Astrocyte of the spinal cord (primary cell): ENCODE results near the gene ARID5B.
A peak's percentile ranks its signal among the peaks of the same experiment; 100 is the strongest.

Source experiments
- DNase-seq: peaks from one replicate; pipeline ENCODE4 v3.0.0; 2011; ENCODE audit warnings: low read depth, low spot score
- H3K4me3 ChIP-seq: 2 replicates; pipeline ENCODE4 v1.5.1; 2011; ENCODE audit warnings: low read depth, mild to moderate bottlenecking, low read length, moderate library complexity
- CTCF ChIP-seq: IDR thresholded peaks from 2 replicates; pipeline ENCODE4 v1.5.1; 2012; ENCODE audit warnings: low read depth, mild to moderate bottlenecking, low read length, inconsistent platforms
- in situ Hi-C: cut with HindIII; loops from 2 replicates; pipeline ENCODE4 v1.10.0; 2017; ENCODE audit warnings: low sequenced_read_pairs

ARID5B gene

GRCh38 chr10:61871487-61871886 lies 30.0 kb upstream of the ARID5B start:
- TF ChIP-seq CTCF, result no peak
- in situ Hi-C loops, result no loop called here
- DNase-seq, result no peak
- H3K4me3 ChIP-seq, result no peak overlapping the region

GRCh38 chr10:61877887-61878739 lies 23.4 kb upstream of the ARID5B start:
- DNase-seq, result no peak
- no peak overlapping the region for H3K4me3 ChIP-seq
- in situ Hi-C loops, result no loop called here
- no peak for TF ChIP-seq CTCF

- in situ Hi-C loops, result no loop called here
- TF ChIP-seq CTCF, result no peak
- no peak overlapping the region for H3K4me3 ChIP-seq
- no peak for DNase-seq
Measured at GRCh38 chr10:61878740-61879068, 22.8 kb upstream of the ARID5B start.

DNA sequence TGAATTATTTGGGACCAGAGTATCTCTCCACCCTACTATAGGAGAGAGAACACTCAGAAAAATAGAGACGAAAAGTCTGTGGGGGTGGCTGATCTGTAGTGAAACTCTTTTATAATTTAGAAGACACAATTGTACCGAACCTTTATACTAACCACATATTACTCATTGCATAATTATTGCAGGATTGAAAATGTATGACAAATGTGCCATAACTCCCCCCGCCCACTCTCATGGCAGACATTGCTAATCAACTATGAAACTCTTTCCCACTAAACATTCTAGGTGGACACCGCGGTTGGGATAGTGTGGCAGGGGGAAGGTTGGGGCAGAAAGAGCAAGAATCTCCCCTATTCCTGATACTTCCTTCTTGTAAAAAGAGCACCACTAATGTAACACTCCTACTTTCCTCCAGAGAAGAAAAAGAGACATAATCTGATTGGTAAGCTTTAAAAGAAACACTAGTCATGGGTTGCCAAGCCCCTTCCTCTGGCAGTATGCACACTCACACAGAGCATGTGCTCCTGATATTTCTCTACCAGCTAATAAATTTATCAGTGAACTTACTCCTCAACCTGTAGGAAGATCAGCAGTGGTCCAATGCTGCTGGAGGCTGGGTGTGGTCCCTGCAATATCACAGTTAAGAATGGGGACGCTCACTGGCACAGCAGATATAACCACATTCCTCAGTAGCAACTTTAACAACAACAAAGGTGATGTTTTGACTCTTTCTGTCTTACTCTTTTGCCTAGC lies 18.7 kb upstream of the ARID5B start:
- no peak overlapping the region for H3K4me3 ChIP-seq
- no peak for TF ChIP-seq CTCF
- in situ Hi-C loops, result no loop called here
- peak; percentile 18 for DNase-seq

DNA sequence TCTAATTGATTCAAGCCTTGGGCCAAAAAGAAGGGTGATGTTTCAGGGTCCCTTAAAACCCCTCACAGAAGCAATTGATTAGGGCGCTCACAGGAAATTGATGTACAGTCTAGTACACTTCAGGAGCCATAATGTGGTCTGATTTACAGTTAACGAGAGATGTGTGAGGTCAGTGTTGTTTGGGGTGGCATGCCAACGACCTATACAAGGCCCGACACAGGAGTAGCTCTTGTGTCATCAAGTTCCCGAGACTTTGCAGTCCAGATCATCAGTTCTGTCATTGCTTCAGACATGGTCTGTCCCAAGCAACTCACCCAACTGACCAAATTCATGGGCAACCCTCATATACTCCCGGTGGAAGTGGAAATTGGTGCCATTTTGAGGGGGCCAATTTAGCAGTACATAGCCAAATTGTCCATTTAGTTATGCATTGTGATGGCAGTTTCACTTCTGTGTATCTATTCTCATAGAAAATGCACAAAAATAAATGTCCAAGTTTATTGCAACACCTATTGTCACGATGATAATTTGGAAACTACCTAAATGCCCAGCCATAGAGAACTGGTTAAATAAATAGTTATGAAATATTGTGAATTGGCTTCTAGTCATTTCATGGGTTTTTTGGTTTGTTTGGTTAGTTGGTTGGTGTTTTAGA lies 18.0 kb upstream of the ARID5B start:
- in situ Hi-C loops, result no loop called here
- TF ChIP-seq CTCF, result no peak
- no peak for DNase-seq
- H3K4me3 ChIP-seq, result no peak overlapping the region

GRCh38 chr10:61887772-61888171 lies 13.7 kb upstream of the ARID5B start:
- no peak overlapping the region for H3K4me3 ChIP-seq
- DNase-seq, result no peak
- TF ChIP-seq CTCF, result no peak
- in situ Hi-C loops, result no loop called here
